AG09309 (cell line): ENCODE data around the gene FAM162B.

ENCODE experiments used
- DNase-seq: peaks from one replicate; pipeline ENCODE4 v3.0.0-alpha.2; 2010; ENCODE audit warnings: low read depth
- H3K4me3 ChIP-seq: 2 replicates; pipeline ENCODE4 v1.5.1; 2011; ENCODE audit warnings: mild to moderate bottlenecking, low read depth, low read length, moderate library complexity; ENCODE audit not compliant: control insufficient read depth
- TF ChIP-seq, protein P1 (sequence below): IDR thresholded peaks from 2 replicates; pipeline ENCODE4 v1.5.1; 2011; ENCODE audit warnings: mild to moderate bottlenecking, low read depth, low read length, inconsistent platforms; ENCODE audit not compliant: insufficient read depth, control insufficient read depth; ENCODE audit errors: missing control alignments

The FAM162B gene

DNA sequence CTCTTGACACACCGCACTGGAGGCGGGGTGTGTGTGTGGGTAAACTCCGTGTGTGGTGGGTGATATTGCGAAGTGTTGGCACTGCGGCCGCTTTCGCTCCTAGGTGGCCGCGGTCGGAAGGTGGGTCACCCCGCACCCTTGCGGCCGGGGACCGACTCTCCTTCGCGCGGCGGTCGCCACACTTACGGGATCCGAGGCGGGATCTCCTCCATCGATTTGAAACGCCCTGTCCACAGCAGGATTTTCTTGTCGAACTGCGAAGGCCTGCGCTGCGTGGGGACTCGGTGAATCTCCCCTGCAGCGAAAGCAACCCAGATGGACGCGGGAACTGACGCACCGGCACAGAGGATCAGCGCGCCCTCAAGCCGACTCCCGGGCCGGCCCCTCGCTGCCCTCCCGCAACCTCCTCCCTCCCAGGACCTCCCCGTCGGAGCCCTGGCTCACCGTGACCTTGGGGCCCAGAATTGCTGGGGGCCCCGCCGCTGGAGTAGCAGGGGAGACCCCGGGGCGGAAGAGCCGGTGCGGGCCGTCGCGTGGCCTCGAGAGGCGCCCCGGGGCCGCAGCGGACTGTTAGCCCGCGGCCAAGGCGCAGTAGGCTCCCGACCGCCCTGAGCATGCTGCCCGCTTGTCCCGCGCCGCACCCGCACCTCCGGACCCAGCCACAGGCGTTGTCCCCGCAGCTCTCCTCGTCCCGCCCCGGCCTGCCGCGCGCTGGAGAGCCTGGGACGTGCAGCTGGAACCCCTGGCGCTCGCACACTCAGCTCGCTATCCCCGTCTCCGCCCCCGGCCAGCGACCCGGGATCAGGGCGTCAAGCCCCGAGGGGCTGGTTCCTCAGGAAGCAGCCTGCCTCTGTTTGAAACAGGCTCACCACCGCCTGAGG, at the start of gene FAM162B:
TSS of gene FAM162B (minus strand) at position 759 of the 881 bp plus-strand sequence. CDS start at position 616, 143 bp downstream.
- TF ChIP-seq, protein P1, sequence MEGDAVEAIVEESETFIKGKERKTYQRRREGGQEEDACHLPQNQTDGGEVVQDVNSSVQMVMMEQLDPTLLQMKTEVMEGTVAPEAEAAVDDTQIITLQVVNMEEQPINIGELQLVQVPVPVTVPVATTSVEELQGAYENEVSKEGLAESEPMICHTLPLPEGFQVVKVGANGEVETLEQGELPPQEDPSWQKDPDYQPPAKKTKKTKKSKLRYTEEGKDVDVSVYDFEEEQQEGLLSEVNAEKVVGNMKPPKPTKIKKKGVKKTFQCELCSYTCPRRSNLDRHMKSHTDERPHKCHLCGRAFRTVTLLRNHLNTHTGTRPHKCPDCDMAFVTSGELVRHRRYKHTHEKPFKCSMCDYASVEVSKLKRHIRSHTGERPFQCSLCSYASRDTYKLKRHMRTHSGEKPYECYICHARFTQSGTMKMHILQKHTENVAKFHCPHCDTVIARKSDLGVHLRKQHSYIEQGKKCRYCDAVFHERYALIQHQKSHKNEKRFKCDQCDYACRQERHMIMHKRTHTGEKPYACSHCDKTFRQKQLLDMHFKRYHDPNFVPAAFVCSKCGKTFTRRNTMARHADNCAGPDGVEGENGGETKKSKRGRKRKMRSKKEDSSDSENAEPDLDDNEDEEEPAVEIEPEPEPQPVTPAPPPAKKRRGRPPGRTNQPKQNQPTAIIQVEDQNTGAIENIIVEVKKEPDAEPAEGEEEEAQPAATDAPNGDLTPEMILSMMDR: no peak
- DNase-seq: no peak
- peak within 1 kb of the TSS; percentile 45 for H3K4me3 ChIP-seq

DNA sequence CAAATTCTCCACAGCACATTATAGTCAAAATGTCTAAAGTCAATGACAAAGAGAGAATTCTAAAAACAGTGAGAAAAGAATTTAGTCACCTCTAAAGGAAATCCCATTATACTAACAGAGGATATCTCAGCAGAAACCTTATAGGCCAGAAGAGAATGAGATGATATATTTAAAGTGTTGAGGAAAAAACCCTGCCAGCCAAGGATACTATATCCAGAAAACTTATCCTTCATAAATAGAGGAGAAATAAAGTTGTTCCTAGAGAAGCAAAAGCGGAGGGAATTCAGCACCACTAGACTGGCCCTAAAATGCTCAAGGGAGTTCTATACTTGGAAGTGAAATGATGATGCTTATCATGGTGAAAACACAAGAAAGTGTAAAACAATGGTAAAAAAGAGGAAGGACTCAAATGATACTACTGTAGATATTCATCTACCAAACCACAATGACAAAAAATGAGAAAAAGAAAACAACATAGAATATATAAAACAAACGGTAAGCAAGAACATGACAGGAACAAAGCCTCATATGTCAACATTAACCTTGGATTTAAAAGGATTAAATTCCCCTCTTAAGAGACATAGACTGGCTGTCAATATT, 46.6 kb upstream of the FAM162B start:
- TF ChIP-seq, protein P1: no peak
- no peak for DNase-seq
- H3K4me3 ChIP-seq: no peak overlapping the region

DNA sequence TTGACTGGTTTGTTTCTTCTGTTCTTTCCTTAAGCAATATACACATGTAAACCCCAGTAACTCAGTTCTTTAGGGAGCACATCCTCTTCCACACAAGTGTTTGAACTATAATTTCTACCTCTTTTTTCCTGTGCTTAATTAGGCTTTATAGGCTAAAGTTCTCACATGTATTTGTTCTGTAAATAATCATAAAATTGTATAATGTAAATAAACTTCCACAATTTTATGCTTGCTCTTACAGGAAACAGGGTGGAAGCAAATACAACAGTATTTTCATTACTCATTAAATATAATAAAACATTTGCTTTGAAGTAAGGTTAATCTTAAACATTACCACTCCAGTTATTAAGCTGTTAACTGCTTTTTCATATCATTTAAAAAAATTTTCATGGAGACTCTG, 36.5 kb upstream of the FAM162B start:
- TF ChIP-seq, protein P1: no peak
- no peak overlapping the region for H3K4me3 ChIP-seq
- no peak for DNase-seq

DNA sequence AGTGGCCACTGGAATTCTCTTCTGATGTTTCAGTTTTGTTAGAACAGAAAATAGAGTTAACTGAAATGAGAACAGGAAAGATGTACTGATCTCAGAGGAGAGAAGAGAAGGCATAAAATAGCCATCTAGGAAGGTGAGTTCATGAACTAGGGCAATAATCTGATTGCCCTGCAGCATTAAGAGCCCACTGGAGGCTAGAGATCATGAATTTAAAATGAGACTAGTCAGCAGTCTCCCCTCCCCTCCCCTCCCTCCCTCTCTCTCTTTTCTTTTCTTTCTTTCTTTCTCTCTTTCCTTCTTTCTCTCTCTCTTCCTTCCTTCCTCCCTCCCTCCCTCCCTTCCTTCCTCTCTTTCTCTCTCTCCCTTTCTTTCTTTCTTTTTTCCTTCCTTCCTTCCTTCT, 34.4 kb upstream of the FAM162B start:
- DNase-seq: no peak
- TF ChIP-seq, protein P1: no peak
- no peak overlapping the region for H3K4me3 ChIP-seq

DNA sequence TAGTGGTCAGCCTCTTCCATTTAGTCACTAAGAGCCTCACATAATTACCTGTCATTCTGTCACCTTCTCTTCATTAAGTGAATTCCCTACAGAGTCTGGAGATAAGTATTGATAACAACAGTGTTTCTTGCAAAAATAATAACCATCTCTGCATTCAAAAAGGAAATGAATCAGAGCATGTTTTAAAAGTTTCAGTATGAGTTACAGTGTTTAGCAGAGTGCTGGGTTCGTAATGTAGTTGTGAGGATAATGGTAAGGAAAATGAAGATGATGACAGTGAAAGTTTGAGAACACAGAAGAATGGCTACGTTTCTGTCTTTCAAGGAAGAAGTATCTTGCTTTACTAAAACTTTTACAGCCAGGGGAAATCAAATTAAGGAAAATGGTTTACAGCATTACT, 32.1 kb upstream of the FAM162B start:
- TF ChIP-seq, protein P1: no peak
- no peak for DNase-seq

DNA sequence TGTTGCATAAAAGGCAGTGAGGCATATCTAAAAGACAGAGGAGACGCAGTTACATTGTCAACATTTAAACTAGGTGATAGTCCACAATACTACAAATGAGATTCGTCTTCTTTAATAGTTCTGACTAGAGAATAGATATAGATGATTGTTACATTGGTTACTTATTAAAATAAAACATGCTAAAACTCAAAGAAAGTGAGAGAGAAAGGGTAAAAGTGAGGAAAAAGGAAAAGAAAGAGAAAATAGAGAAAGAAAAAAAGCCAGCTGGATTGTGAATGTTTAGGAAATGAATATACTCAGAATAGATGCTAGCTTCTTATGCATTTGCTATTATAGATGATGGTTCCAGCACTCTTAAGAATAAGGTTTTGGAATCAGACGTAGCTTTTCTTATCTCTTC, 27.7 kb upstream of the FAM162B start:
- H3K4me3 ChIP-seq: no peak overlapping the region
- TF ChIP-seq, protein P1: no peak
- DNase-seq: no peak

More for the DNA sequence above, 32.1 kb upstream of the FAM162B start:
- no peak overlapping the region for H3K4me3 ChIP-seq
